Measurements from ENCODE around the gene KCNK6.

- TF ChIP-seq CTCF (IDR thresholded peaks at IDR 0.05; ENCODE audit: low read length) (no peak), EZH2 (optimal IDR thresholded peaks at IDR 0.05; ENCODE audit: low read depth, low read length) (no peak), EZH2phosphoT487 (IDR thresholded peaks at IDR 0.05; ENCODE audit: low read length) (no peak)
Observed at GRCh38 chr19:38350883-38351282, 31.2 kb downstream of the KCNK6 start.

All from MM.1S (cell line).